ENCODE data around the gene MT1G. TPM values are rescaled to one million over a fixed set of nuclear protein-coding genes. Genes with fewer than 3 reads are reported as not detected.
A peak's percentile ranks its signal among the peaks of the same experiment; 100 is the strongest.
"Not testable (repeated sequence)": the region's sequence is repeated elsewhere in the genome, so short reads cannot be mapped to it uniquely, and the experiment has no call there.

MT1G gene
- total RNA-seq, 1 donor from 2014 or later, result 1.3 TPM

- intact Hi-C loops (cut with DNase I), result no loop called here
- ATAC-seq (ENCODE audit: poor library complexity) (no peak), DNase-seq (no peak)
These were observed 39.1 kb downstream of the MT1G start for GRCh38 chr16:56628486-56629350.

- intact Hi-C loops (cut with DNase I), result no loop called here
- ATAC-seq (ENCODE audit: poor library complexity) (peak; percentile 7), DNase-seq (no peak)
These were observed 41.2 kb downstream of the MT1G start for GRCh38 chr16:56626685-56627084.

- intact Hi-C loops (cut with DNase I), result no loop called here
- DNase-seq (peak; percentile 83), ATAC-seq (ENCODE audit: poor library complexity) (peak; percentile 75)
These were observed 41.8 kb downstream of the MT1G start for GRCh38 chr16:56625943-56626654.

- ATAC-seq (ENCODE audit: poor library complexity), result peak; percentile 95
- DNase-seq, result peak; percentile 92
- intact Hi-C loops (cut with DNase I), result no loop called here
These were observed 42.5 kb downstream of the MT1G start, which contains the start of gene MT1E for GRCh38 chr16:56625140-56625942. MT1E (plus strand) TSS chr16:56625781; CDS start chr16:56625852, 71 bp downstream.

DNA sequence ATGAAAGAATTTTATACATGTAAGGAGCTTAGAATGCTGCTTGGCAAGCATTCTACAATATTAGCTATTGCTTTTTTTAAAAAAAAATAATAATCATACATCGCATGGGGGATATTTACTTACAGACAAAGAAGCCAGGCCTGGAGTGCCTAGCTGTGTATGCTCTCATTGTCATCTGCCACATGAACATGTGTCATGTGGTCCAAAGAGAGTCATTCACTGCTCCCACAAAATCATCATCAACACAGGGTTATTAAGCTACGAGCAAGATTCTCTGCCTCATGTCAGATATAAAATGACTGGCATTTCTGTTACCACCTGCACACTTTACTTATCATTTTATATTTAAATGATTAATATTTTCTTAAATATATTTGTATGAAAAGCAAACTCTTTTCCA, 44.2 kb downstream of the MT1G start:
- ATAC-seq (ENCODE audit: poor library complexity), result no peak
- DNase-seq, result no peak
- intact Hi-C loops (cut with DNase I), result no loop called here

DNA sequence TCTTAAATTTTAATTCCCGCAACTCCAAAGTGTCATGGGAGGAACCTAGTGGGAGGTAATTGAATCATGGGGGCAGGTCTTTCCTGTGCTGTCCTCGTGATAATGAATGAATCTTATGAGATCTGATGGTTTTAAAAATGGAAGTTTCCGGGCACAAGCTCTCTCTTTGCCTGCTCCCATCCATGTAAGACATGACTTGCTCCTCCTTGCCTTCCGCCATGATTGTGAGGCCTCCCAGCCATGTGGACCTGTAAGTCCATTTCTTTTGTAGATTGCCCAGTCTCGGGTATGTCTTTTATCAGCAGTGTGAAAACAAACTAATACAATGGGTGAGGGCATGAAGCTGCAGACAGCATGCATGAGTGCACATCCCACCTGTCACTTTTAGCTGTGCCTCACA, 44.7 kb downstream of the MT1G start:
- intact Hi-C loops (cut with DNase I); ATAC-seq (ENCODE audit: poor library complexity); DNase-seq: not testable (repeated sequence)

- intact Hi-C loops (cut with DNase I); DNase-seq; ATAC-seq (ENCODE audit: poor library complexity): not testable (repeated sequence)
These were observed 46.0 kb downstream of the MT1G start for GRCh38 chr16:56621665-56622445.

- intact Hi-C loops (cut with DNase I), result no loop called here
- ATAC-seq (ENCODE audit: poor library complexity) (no peak), DNase-seq (no peak)
These were observed 47.4 kb downstream of the MT1G start for GRCh38 chr16:56620339-56620897.

DNA sequence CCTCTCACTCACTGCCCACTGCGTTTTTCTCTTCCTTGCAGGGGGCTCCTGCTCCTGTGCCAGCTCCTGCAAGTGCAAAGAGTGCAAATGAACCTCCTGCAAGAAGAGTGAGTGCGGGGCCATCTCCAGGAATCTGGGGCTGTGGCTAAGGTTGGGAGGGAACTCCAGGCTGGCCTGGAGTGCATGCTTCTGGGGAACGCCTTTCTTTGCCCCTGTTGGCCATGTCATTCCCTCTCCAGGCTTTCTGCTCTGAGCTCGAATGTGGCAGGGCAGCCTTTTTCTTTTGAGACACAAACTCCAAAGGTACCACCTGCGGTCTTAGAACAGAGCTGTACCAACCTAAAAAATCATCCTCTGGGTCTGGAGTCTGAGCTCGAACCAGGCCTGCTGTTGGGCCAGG, 49.7 kb downstream of the MT1G start:
- DNase-seq, result no peak
- intact Hi-C loops (cut with DNase I), result no loop called here
- ATAC-seq (ENCODE audit: poor library complexity), result no peak

DNA sequence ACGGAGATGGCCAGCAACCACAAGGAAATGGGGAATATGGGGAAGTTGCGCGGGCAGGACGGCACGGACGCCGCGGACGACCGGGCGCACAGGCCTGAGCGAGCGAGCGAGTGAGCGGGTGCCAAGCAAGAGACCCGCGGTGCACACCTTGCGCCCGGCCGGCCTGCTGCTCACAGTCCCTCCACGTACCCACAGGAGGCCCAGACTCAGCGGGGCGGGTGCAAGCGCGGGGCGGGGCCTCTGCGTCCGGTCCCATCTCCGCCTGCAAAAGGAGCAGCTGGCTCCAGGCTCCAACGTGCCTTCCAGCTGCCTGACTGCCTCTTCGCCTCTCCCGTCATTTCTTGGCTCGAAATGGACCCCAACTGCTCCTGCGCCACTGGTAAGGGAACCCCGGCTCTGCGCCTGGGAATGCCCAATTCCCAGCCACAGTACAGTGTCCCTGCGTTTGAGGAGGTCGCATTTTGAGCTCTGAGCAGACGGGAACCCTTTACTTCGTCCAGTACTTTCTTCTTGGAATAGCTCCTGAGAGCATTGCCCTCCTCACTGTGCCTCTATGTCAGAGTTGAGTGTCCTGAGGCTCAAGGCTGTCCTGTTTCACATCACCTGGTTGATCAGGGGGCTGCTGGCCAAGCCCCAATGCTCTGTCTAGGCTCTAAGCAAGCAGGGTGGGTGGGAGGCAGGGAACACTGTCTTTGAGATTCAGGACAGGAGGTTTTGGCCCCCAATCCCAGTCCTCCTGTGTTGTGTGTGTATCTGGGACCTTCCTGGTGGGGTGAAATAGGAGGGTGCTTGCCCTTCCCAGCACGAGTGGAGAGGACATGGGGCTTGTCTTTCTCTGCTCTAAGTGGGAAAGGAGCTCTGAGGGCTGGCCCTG, 50.4 kb downstream of the MT1G start:
- peak; percentile 92 for DNase-seq
- peak; percentile 95 for ATAC-seq (ENCODE audit: poor library complexity)
- intact Hi-C loops (cut with DNase I), result no loop called here

Other genes starting within 250 kb of the MT1G start
- gene AMFR, start 242.5 kb downstream of the MT1G start, total RNA-seq, result 63.0 TPM
- gene NUDT21, start 216.7 kb downstream of the MT1G start, total RNA-seq, result 56.2 TPM
- gene OGFOD1, start 216.5 kb downstream of the MT1G start, total RNA-seq, result 25.7 TPM
- gene BBS2, start 148.0 kb downstream of the MT1G start, total RNA-seq, result 39.0 TPM
- gene MT4, start 103.0 kb downstream of the MT1G start, total RNA-seq, result not detected
- gene MT3, start 78.5 kb downstream of the MT1G start, total RNA-seq, result 3.5 TPM
- gene MT2A, start 59.5 kb downstream of the MT1G start, total RNA-seq, result 87.9 TPM
- 109 TPM for gene MT1E, start 42.3 kb downstream of the MT1G start, total RNA-seq
- 5.4 TPM for gene MT1M, start 35.4 kb downstream of the MT1G start, total RNA-seq
- gene MT1A, start 29.4 kb downstream of the MT1G start, total RNA-seq, result 2.3 TPM
- gene MT1B, start 16.2 kb downstream of the MT1G start, total RNA-seq, result not detected
- gene MT1F, start 10.1 kb downstream of the MT1G start, total RNA-seq, result 2.1 TPM
- not detected for gene MT1H, start 1.7 kb upstream of the MT1G start, total RNA-seq
- gene MT1X, start 14.4 kb upstream of the MT1G start, total RNA-seq, result 105 TPM
- gene NUP93, start 62.1 kb upstream of the MT1G start, total RNA-seq, result 20.6 TPM
- gene SLC12A3, start 197.1 kb upstream of the MT1G start, total RNA-seq, result not detected

All from Right ventricle myocardium superior (tissue), 1 donor.